ENCODE data around the gene TSPAN8. TPM values are rescaled to one million over a fixed set of nuclear protein-coding genes. Genes with fewer than 3 reads are reported as not detected.

Gene TSPAN8
- total and polyA plus RNA-seq, 2 experiments from 2014 or later, result not detected

GRCh38 chr12:71187379-71187778 lies 29.6 kb upstream of the TSPAN8 start (continued):
- TF ChIP-seq REST (IDR thresholded peaks at IDR 0.05; ENCODE audit: unreplicated experiment), result no peak

GRCh38 chr12:71186571-71187288 lies 28.9 kb upstream of the TSPAN8 start:
- peaks cover 10% of the 10 kb centered on the region; the same call in 1 of the 2 replicates for H3K4me1 ChIP-seq (ENCODE audit: insufficient read depth)
- H3K27me3 Mint-ChIP-seq (ENCODE audit: insufficient read depth, low read depth, poor library complexity), result no peaks in the 10 kb centered on the region
- H3K4me3 Mint-ChIP-seq, result no peak overlapping the region
- H3K4me3 ChIP-seq, result no peak overlapping the region
- DNase-seq (ENCODE audit: low spot score) (no peak), ATAC-seq (no peak)
- H3K36me3 ChIP-seq (ENCODE audit: insufficient read depth), result no peaks in the 10 kb centered on the region
- peaks cover 3% of the 10 kb centered on the region for H3K4me1 Mint-ChIP-seq
- peaks cover 18% of the 10 kb centered on the region for H3K9me2 ChIP-seq (ENCODE audit: insufficient read depth)
- no peak overlapping the region for H3K27ac Mint-ChIP-seq
- H3K79me2 ChIP-seq (replicated peaks; ENCODE audit: insufficient read depth), result no peaks in the 10 kb centered on the region
- H3K9me3 Mint-ChIP-seq, result peaks cover 2% of the 10 kb centered on the region; the same call in 2 of the 3 replicates
- no peak overlapping the region for H3K27ac ChIP-seq (ENCODE audit: low read depth)
- H3K36me3 Mint-ChIP-seq (ENCODE audit: low read depth), result peaks cover 3% of the 10 kb centered on the region; the same call in 1 of the 3 replicates
- H3K4me2 ChIP-seq, result no peak overlapping the region
- H4K20me1 ChIP-seq (replicated peaks; ENCODE audit: insufficient read depth), result no peaks in the 10 kb centered on the region
- H3K27me3 ChIP-seq (ENCODE audit: insufficient read depth), result no peaks in the 10 kb centered on the region
- no peak overlapping the region for H2AFZ ChIP-seq
- no peaks in the 10 kb centered on the region for H3F3A ChIP-seq (replicated peaks; ENCODE audit: low read depth)
- TF ChIP-seq STAT1 (IDR thresholded peaks at IDR 0.05; ENCODE audit: unreplicated experiment) (no peak), ETS1 (IDR thresholded peaks at IDR 0.05) (no peak), POLR2AphosphoS5 (IDR thresholded peaks at IDR 0.05; ENCODE audit: low read depth) (no peak), JUNB (IDR thresholded peaks at IDR 0.05; ENCODE audit: unreplicated experiment) (no peak), ZNF462 (CRISPR knock-in tag; IDR thresholded peaks at IDR 0.05) (no peak), EZH2phosphoT487 (IDR thresholded peaks at IDR 0.05; ENCODE audit: unreplicated experiment) (no peak), CREB1 (CRISPR knock-in tag; IDR thresholded peaks at IDR 0.05; ENCODE audit: low read depth) (no peak), EZH2 (IDR thresholded peaks at IDR 0.05; ENCODE audit: low read depth, unreplicated experiment) (no peak), NANOG (IDR thresholded peaks at IDR 0.05; ENCODE audit: borderline replicate concordance) (no peak), ZNF331 (CRISPR knock-in tag; IDR thresholded peaks at IDR 0.05; ENCODE audit: low read depth) (no peak), CTCF (conservative IDR thresholded peaks at IDR 0.05; ENCODE audit: low read depth in 2 of 2) (no peak)

Data from GM23338 (cell line).